ENCODE measurements around the gene MYO3B. TPM values are rescaled to one million over a fixed set of nuclear protein-coding genes. Genes with fewer than 3 reads are reported as not detected.
"Not testable (repeated sequence)": the region's sequence is repeated elsewhere in the genome, so short reads cannot be mapped to it uniquely, and the experiment has no call there.

The MYO3B gene
- total RNA-seq, 1 experiment from 2014 or later = 0.04 TPM

GRCh38 chr2:170467568-170468422, 289.8 kb downstream of the MYO3B start:
- Histone ChIP-seq H3K27me3 (no peaks in the 10 kb centered on the region), H3K27ac (no peak overlapping the region), H3K4me1 (peaks cover 10% of the 10 kb centered on the region), H3K36me3 (no peaks in the 10 kb centered on the region), H3K4me3 (no peak overlapping the region), H3K9me3 (replicated peaks) (no peaks in the 10 kb centered on the region)
- DNase-seq = no peak

GRCh38 chr2:170468557-170468956, 290.6 kb downstream of the MYO3B start:
- no peak for DNase-seq

DNA sequence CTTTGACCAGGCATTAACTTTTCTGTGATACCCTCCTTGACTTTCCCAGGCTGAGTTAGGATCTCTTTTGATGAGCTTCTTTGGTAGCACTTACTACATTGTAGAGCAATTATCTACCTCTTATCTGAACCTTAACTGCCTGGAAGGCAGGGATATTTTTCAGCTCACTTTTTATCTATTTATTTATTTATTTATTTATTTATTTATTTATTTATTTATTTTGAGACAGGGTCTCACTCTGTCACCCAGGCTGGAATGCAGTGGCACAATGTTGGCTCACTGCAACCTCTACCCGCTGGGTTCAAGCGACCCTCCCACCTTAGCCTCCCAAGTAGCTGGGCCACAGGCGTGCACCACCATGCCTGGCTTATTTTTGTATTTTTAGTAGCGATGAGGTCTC, 294.6 kb downstream of the MYO3B start:
- H3K27me3 ChIP-seq; H3K4me1 ChIP-seq; DNase-seq; H3K36me3 ChIP-seq; H3K27ac ChIP-seq; H3K4me3 ChIP-seq; H3K9me3 ChIP-seq (replicated peaks): not testable (repeated sequence)

More at GRCh38 chr2:170468557-170468956, 290.6 kb downstream of the MYO3B start:
- no peaks in the 10 kb centered on the region for H3K27me3 ChIP-seq
- no peaks in the 10 kb centered on the region for H3K9me3 ChIP-seq (replicated peaks)
- H3K36me3 ChIP-seq = no peaks in the 10 kb centered on the region
- no peak overlapping the region for H3K27ac ChIP-seq
- H3K4me1 ChIP-seq = peaks cover 8% of the 10 kb centered on the region
- H3K4me3 ChIP-seq = no peak overlapping the region

DNA sequence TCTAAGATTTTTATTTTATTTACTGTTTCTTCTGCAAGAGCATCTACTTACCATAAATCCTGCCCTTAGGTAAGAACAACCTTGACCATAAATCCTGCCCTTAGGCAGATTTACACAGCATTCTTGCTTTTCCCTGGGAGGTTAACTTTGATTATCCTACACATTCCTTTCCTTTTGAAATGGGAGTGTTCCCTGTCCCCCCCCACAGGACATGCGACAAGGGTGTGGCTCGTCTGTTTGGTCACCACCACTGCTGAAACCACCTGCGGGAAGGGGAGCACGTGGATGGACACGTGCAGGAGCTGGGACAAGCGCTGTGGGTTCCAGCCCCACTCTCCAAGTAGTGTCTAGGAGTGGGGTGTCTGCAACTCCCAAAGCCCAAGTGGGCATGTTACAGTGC, 297.9 kb downstream of the MYO3B start:
- peaks cover 10% of the 10 kb centered on the region; the same call in 1 of the 2 replicates for H3K4me1 ChIP-seq
- H3K27ac ChIP-seq = no peak overlapping the region
- H3K9me3 ChIP-seq (replicated peaks) = no peaks in the 10 kb centered on the region
- no peak overlapping the region for H3K4me3 ChIP-seq
- H3K36me3 ChIP-seq = no peaks in the 10 kb centered on the region
- DNase-seq = no peak
- H3K27me3 ChIP-seq = no peaks in the 10 kb centered on the region

DNA sequence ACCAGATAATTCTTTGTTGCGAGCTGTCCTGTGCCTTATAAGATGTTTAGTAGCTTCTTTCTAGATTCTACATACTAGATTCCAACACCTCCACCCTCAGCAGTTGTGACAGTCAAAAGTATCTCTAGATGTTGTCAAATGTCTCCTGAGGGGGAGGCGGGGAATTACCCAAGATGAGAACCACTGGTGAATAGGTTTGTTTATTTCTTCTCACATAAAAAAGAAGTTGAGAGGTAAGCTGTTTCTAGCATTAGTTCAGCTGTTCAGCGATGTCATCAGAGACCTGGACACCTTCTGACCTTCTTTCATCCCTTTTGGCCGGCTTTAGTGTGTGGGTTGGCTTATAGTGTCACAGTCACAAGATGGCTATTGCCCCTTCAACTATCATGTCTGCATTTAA, 299.7 kb downstream of the MYO3B start:
- H3K27me3 ChIP-seq = no peaks in the 10 kb centered on the region
- H3K4me3 ChIP-seq = no peak overlapping the region
- H3K36me3 ChIP-seq = no peaks in the 10 kb centered on the region
- peak in 1 of 2 experiments; percentile 51 for DNase-seq
- no peaks in the 10 kb centered on the region for H3K9me3 ChIP-seq (replicated peaks)
- peaks cover 10% of the 10 kb centered on the region; the same call in 1 of the 2 replicates for H3K4me1 ChIP-seq
- no peak overlapping the region for H3K27ac ChIP-seq

DNA sequence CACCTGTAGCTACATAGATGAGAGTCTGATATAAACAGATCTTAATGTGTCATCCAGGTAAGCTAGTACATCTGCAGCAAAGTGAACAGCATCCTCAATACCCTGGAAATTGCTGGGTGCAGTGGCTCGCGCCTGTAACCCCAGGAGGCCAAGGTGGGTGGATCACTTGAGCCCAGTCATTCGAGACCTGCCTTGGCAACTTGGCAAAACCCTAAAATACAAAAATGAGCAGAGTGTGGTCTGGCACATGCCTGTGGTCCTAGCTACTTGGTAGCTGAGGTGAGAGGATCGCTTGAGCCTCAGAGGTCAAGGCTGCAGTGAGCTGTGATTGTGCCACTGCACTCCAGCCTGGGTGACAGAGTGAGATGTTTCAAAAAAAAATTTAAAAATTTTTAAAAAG, 303.3 kb downstream of the MYO3B start:
- Histone ChIP-seq H3K4me1 (peaks cover 10% of the 10 kb centered on the region), H3K4me3 (no peak overlapping the region)

GRCh38 chr2:170484552-170484951, 306.6 kb downstream of the MYO3B start:
- Histone ChIP-seq H3K27ac (no peak overlapping the region), H3K4me1 (no peaks in the 10 kb centered on the region; the same call in 1 of the 2 replicates), H3K9me3 (replicated peaks) (no peaks in the 10 kb centered on the region), H3K4me3 (no peak overlapping the region), H3K27me3 (no peaks in the 10 kb centered on the region), H3K36me3 (no peaks in the 10 kb centered on the region)
- DNase-seq = no peak

More for the DNA sequence above, 303.3 kb downstream of the MYO3B start:
- no peak for DNase-seq
- Histone ChIP-seq H3K36me3 (no peaks in the 10 kb centered on the region), H3K27me3 (no peaks in the 10 kb centered on the region), H3K9me3 (replicated peaks) (no peaks in the 10 kb centered on the region), H3K27ac (no peak overlapping the region)

DNA sequence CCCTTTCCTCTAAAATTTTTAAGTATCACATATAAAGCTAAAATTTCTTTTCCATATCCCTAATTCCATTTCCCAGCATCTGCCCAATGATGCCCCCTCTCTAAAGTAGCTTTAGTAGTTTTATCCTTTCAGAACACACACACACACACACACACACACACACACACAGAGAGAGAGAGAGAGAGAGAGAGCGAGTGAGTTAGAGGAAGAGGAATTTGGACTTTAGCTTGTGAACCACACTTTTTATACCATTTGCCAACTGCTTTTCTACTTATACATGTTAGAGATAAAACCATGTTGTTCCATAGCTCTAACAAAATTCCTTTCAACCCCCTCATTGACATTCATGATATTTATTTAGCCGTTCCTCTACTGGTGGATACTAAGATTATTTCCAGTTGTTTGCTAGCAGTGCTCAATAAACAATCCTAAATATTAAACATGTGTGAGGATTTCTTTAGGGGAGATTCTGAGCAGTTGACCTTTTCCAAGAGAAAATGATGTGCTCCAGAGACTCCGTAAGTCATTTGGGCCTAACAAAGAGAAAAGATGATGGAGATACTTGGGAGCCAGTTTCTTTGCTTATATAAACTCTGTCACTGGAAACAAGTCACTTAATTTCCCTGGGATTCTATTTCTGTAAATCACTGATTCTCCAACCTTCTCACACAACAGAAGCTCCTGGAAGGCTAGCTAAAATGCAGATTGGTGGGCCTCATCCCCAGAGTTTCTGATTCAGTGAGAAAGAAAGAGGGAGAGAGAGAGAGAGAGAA, 307.5 kb downstream of the MYO3B start:
- no peak for DNase-seq
- H3K9me3 ChIP-seq (replicated peaks) = no peaks in the 10 kb centered on the region
- H3K27ac ChIP-seq = no peak overlapping the region

DNA sequence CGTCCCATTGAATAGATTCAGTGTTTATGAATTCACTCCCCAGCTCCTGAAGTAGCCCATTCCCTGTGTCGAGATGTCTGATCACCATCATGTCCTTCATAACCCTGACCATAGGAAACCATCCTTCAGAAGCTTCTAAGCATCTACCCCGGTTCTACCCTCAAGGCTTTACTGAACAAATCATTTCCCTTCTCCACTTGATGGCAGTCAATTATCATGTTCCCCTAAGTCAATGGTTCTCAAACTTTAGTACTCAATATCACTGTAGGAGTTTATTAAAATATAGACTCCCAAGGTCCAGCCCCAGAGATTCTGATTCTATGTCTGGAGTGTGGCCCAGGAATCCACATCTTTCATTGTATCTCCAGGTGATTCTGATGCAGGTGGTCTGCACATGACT, 308.8 kb downstream of the MYO3B start:
- Histone ChIP-seq H3K27me3 (no peaks in the 10 kb centered on the region), H3K9me3 (replicated peaks) (no peaks in the 10 kb centered on the region), H3K36me3 (no peaks in the 10 kb centered on the region), H3K27ac (no peak overlapping the region), H3K4me3 (no peak overlapping the region), H3K4me1 (no peaks in the 10 kb centered on the region; the same call in 1 of the 2 replicates)
- no peak for DNase-seq

More for the DNA sequence above, 307.5 kb downstream of the MYO3B start:
- Histone ChIP-seq H3K36me3 (no peaks in the 10 kb centered on the region), H3K27me3 (no peaks in the 10 kb centered on the region), H3K4me3 (no peak overlapping the region), H3K4me1 (no peaks in the 10 kb centered on the region; the same call in 1 of the 2 replicates)

GRCh38 chr2:170488807-170489206, 310.9 kb downstream of the MYO3B start:
- Histone ChIP-seq H3K4me1 (no peaks in the 10 kb centered on the region; the same call in 1 of the 2 replicates), H3K27me3 (no peaks in the 10 kb centered on the region), H3K9me3 (replicated peaks) (no peaks in the 10 kb centered on the region), H3K36me3 (no peaks in the 10 kb centered on the region), H3K4me3 (no peak overlapping the region), H3K27ac (no peak overlapping the region)
- DNase-seq = no peak

DNA sequence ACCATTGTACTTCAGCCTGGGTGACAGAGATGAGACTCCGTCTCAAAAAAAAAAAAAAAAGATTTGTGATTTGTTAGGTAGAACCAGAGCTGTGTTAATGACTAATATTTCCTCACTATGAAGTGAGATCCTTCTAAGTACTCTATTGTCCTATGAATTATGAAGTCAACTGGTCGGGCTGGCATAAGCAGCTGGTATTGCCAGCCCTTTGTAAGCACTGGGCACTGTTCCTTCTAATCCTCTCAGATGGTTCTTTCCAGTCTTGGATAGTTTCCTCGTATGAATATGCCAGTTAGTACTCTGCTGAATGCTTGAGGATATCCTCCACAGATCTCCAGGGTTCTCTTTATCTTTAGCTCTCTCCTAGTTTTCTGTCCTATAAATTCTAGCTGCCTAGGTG, 314.1 kb downstream of the MYO3B start:
- no peaks in the 10 kb centered on the region for H3K9me3 ChIP-seq (replicated peaks)
- no peak overlapping the region for H3K4me3 ChIP-seq
- H3K36me3 ChIP-seq = no peaks in the 10 kb centered on the region
- H3K27ac ChIP-seq = no peak overlapping the region
- H3K27me3 ChIP-seq = no peaks in the 10 kb centered on the region
- no peak for DNase-seq
- no peaks in the 10 kb centered on the region; the same call in 1 of the 2 replicates for H3K4me1 ChIP-seq

GRCh38 chr2:170493426-170494097, 315.6 kb downstream of the MYO3B start:
- no peak for DNase-seq
- H3K27ac ChIP-seq = no peak overlapping the region

DNA sequence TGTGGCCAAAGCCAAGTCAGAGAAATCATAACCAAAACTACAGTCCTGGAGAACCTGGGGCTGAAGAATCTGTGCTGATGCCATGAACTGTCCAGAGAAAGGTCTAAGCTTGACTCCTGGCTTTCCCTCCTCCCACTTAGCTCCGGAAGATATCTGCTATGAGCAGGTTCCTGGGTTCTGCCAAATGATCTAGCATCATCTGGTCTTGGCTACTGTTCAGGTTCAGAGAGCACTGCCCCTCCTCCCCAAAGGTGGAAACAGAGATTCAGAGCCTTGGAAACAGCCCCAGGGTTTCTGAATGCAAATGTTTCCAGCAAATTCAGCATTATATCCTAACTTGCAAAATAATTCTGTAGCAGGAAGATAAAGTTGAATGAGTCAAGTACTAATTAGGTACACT, 317.9 kb downstream of the MYO3B start:
- Histone ChIP-seq H3K9me3 (replicated peaks) (no peaks in the 10 kb centered on the region), H3K4me1 (peaks cover 3% of the 10 kb centered on the region; the same call in 1 of the 2 replicates)

More at GRCh38 chr2:170493426-170494097, 315.6 kb downstream of the MYO3B start:
- Histone ChIP-seq H3K9me3 (replicated peaks) (no peaks in the 10 kb centered on the region), H3K4me3 (no peak overlapping the region), H3K4me1 (no peaks in the 10 kb centered on the region; the same call in 1 of the 2 replicates), H3K27me3 (no peaks in the 10 kb centered on the region), H3K36me3 (no peaks in the 10 kb centered on the region)

GRCh38 chr2:170498619-170499018, 320.7 kb downstream of the MYO3B start:
- Histone ChIP-seq H3K4me3 (no peak overlapping the region), H3K27ac (no peak overlapping the region), H3K9me3 (replicated peaks) (no peaks in the 10 kb centered on the region), H3K36me3 (no peaks in the 10 kb centered on the region), H3K4me1 (peaks cover 22% of the 10 kb centered on the region), H3K27me3 (no peaks in the 10 kb centered on the region)
- no peak for DNase-seq

More for the DNA sequence above, 317.9 kb downstream of the MYO3B start:
- DNase-seq = no peak
- no peak overlapping the region for H3K4me3 ChIP-seq
- no peaks in the 10 kb centered on the region for H3K27me3 ChIP-seq
- H3K36me3 ChIP-seq = no peaks in the 10 kb centered on the region
- no peak overlapping the region for H3K27ac ChIP-seq
